Vagina (tissue), 2 donors: ENCODE data around the gene ARHGAP32.
"Not testable (repeated sequence)": the region's sequence is repeated elsewhere in the genome, so short reads cannot be mapped to it uniquely, and the experiment has no call there.

Experiments used
- CTCF ChIP-seq, 3 experiments: fragments of 450-650 bp in 2 of 3; fragments of 200-600 bp in 1 of 3; sonication (generic) in 1 of 3; IDR thresholded peaks; one replicate each; pipeline ENCODE4 v1.5.1; 2017 to 2019; ENCODE audit warnings: antibody characterized with exemption in 3 of 3, mild to moderate bottlenecking in 2 of 3, moderate library complexity in 2 of 3
- POLR2A ChIP-seq, 2 donors: fragments of 450-650 bp; IDR thresholded peaks; one replicate each; pipeline ENCODE4 v1.6.1; 2017; ENCODE audit warnings: antibody characterized with exemption in 2 of 2, mild to moderate bottlenecking in 2 of 2, moderate library complexity in 2 of 2

GRCh38 chr11:129128881-129129620, 63.1 kb downstream of the ARHGAP32 start:
- not testable (repeated sequence) for TF ChIP-seq CTCF, POLR2A (IDR thresholded peaks at IDR 0.05)
